ENCODE data around the gene DR1.

The DR1 gene

DNA sequence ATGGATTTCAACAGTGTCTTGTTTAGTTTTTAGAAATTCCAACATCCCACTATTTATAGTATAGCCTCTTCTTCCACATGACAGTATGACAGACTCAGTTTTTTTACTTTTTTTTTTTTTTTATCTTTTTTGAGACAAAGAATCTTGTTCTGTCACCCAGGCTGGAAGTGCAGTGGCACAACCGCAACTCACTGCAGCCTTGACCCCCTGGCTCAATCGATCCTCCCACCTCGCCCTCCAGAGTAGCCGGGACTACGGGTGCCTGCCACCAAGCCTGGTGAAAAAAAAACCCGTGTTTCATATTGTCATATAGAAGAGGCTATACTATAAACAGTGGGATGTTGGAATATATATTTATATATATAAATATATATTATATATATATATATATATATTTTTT, 1.2 kb upstream of the DR1 start:
- Histone ChIP-seq H3K4me1 (ENCODE audit: insufficient read depth, low read length) (peaks cover 43% of the 10 kb centered on the region), H3K4me3 (ENCODE audit: low read depth in 1 of 2, low read length in 2 of 2) (no peak overlapping the region; a peak in 1 of 4 replicates), H3K27ac (ENCODE audit: low read length) (no peak overlapping the region), H3K79me2 (ENCODE audit: insufficient read depth, low read length) (peaks cover 47% of the 10 kb centered on the region), H3K27me3 (ENCODE audit: insufficient read depth, low read length, poor library complexity) (no peaks in the 10 kb centered on the region), H4K20me1 (ENCODE audit: insufficient read depth, low read length) (peaks cover 15% of the 10 kb centered on the region; the same call in 1 of the 2 replicates), H3K9me3 (ENCODE audit: insufficient read depth, low read length, severe bottlenecking) (no peaks in the 10 kb centered on the region), H3K36me3 (ENCODE audit: insufficient read depth, low read length) (peaks cover under 1% of the 10 kb centered on the region; the same call in 1 of the 2 replicates), H3K4me2 (ENCODE audit: insufficient read depth, low read length) (peak overlapping the region; percentile 65; the same call in 1 of the 2 replicates), H2AFZ (ENCODE audit: low read depth, low read length) (no peak overlapping the region), H3K9ac (ENCODE audit: low read depth, low read length) (no peak overlapping the region)
- TF ChIP-seq, protein P1, sequence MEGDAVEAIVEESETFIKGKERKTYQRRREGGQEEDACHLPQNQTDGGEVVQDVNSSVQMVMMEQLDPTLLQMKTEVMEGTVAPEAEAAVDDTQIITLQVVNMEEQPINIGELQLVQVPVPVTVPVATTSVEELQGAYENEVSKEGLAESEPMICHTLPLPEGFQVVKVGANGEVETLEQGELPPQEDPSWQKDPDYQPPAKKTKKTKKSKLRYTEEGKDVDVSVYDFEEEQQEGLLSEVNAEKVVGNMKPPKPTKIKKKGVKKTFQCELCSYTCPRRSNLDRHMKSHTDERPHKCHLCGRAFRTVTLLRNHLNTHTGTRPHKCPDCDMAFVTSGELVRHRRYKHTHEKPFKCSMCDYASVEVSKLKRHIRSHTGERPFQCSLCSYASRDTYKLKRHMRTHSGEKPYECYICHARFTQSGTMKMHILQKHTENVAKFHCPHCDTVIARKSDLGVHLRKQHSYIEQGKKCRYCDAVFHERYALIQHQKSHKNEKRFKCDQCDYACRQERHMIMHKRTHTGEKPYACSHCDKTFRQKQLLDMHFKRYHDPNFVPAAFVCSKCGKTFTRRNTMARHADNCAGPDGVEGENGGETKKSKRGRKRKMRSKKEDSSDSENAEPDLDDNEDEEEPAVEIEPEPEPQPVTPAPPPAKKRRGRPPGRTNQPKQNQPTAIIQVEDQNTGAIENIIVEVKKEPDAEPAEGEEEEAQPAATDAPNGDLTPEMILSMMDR (IDR thresholded peaks at IDR 0.05; ENCODE audit: borderline replicate concordance, extremely low read depth, low read length, poor library complexity, severe bottlenecking) = no peak
- TF ChIP-seq EZH2 (IDR thresholded peaks at IDR 0.05; ENCODE audit: borderline replicate concordance, low read depth, low read length, severe bottlenecking) = no peak
- DNase-seq (no peak), ATAC-seq (ENCODE audit: insufficient read depth, low read depth) (no peak)

DNA sequence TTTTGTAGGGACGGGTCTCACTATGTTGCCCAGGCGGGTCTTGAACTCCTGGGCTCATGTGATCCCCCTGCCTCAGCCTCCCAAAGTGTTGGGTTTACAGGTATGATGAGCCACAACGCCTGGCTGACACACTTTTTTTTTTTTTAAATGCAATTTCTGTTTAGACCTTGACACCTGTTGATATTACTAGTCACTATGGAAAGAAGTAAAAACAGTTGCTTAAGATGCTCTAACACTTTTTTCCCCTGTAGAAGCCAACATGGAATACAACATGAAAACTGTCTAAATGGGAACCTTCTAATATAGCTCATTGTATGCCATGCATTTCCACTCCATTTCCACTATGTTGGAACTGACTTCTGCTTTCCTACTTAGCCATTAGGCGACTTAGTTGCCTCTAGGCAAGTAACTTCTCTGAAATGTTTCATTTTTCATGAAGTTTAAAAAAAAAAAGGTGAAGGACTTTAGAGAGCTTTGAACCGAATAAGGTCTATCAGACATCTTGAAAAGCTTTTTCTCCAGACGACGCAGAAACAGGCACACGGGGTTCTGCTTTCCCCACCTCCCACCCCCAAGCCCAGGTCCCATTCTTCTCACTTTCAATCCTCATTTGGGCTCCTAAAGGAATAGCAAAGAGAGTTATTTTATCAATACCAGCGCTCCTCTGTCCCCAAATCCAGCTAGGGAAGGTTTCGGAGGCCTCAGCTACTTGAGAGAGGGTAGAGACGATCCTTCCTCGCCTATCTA, 648 bp upstream of the DR1 start:
- H4K20me1 ChIP-seq (ENCODE audit: insufficient read depth, low read length) = peaks cover 20% of the 10 kb centered on the region; the same call in 1 of the 2 replicates
- H3K9me3 ChIP-seq (ENCODE audit: insufficient read depth, low read length, severe bottlenecking) = no peaks in the 10 kb centered on the region
- peaks cover 49% of the 10 kb centered on the region for H3K4me1 ChIP-seq (ENCODE audit: insufficient read depth, low read length)
- TF ChIP-seq, protein P1 (IDR thresholded peaks at IDR 0.05; ENCODE audit: borderline replicate concordance, extremely low read depth, low read length, poor library complexity, severe bottlenecking) = no peak
- TF ChIP-seq EZH2 (IDR thresholded peaks at IDR 0.05; ENCODE audit: borderline replicate concordance, low read depth, low read length, severe bottlenecking) = no peak
- peak; percentile 16 for ATAC-seq (ENCODE audit: insufficient read depth, low read depth)
- H3K9ac ChIP-seq (ENCODE audit: low read depth, low read length) = peak overlapping the region; percentile 91
- peak overlapping the region; percentile 66 to 86 for H3K4me3 ChIP-seq (ENCODE audit: low read depth in 1 of 2, low read length in 2 of 2)
- peak overlapping the region; percentile 97 for H3K27ac ChIP-seq (ENCODE audit: low read length)
- H3K4me2 ChIP-seq (ENCODE audit: insufficient read depth, low read length) = peak overlapping the region; percentile 65
- H3K36me3 ChIP-seq (ENCODE audit: insufficient read depth, low read length) = peaks cover 6% of the 10 kb centered on the region; the same call in 1 of the 2 replicates
- no peaks in the 10 kb centered on the region for H3K27me3 ChIP-seq (ENCODE audit: insufficient read depth, low read length, poor library complexity)
- H3K79me2 ChIP-seq (ENCODE audit: insufficient read depth, low read length) = peaks cover 53% of the 10 kb centered on the region
- DNase-seq = no peak
- peak overlapping the region; percentile 93 for H2AFZ ChIP-seq (ENCODE audit: low read depth, low read length)

DNA sequence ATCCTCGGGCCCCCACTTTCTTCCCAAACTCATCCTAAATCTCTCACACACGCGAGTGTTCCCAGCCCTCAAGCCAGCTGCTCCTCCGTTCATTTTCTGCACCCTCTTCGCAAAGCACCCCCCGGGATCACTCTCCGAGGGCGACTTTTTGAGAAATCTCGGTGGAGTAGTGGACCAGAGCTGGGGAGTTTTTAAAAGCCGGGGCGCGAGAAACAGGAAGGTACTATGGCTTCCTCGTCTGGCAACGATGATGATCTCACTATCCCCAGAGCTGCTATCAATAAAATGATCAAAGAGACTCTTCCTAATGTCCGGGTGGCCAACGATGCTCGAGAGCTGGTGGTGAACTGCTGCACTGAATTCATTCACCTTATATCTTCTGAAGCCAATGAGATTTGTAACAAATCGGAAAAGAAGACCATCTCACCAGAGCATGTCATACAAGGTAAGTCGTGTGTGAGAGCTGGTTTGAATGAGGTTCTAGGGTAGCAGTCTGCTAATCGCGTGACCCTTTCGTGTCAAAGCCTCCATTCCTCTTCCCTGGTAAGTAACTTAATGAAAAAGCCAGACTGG, 800 bp downstream of the DR1 start:
- Histone ChIP-seq H3K9ac (ENCODE audit: low read depth, low read length) (peak overlapping the region; percentile 91), H3K27ac (ENCODE audit: low read length) (peak overlapping the region; percentile 97), H3K27me3 (ENCODE audit: insufficient read depth, low read length, poor library complexity) (no peaks in the 10 kb centered on the region), H3K9me3 (ENCODE audit: insufficient read depth, low read length, severe bottlenecking) (no peaks in the 10 kb centered on the region), H3K4me1 (ENCODE audit: insufficient read depth, low read length) (peaks cover 50% of the 10 kb centered on the region), H3K4me2 (ENCODE audit: insufficient read depth, low read length) (peak overlapping the region; percentile 65), H2AFZ (ENCODE audit: low read depth, low read length) (peak overlapping the region; percentile 93), H3K4me3 (ENCODE audit: low read depth in 1 of 2, low read length in 2 of 2) (peak overlapping the region; percentile 66 to 86), H4K20me1 (ENCODE audit: insufficient read depth, low read length) (peaks cover 25% of the 10 kb centered on the region; the same call in 1 of the 2 replicates), H3K79me2 (ENCODE audit: insufficient read depth, low read length) (peaks cover 67% of the 10 kb centered on the region), H3K36me3 (ENCODE audit: insufficient read depth, low read length) (peaks cover 14% of the 10 kb centered on the region; the same call in 1 of the 2 replicates)
- peak; percentile 25 for ATAC-seq (ENCODE audit: insufficient read depth, low read depth)
- peak; percentile 21 for DNase-seq
- TF ChIP-seq, protein P1 (IDR thresholded peaks at IDR 0.05; ENCODE audit: borderline replicate concordance, extremely low read depth, low read length, poor library complexity, severe bottlenecking) = no peak
- no peak for TF ChIP-seq EZH2 (IDR thresholded peaks at IDR 0.05; ENCODE audit: borderline replicate concordance, low read depth, low read length, severe bottlenecking)
